Measurements from ENCODE around the gene AQR.
"Not testable (repeated sequence)": the region's sequence is repeated elsewhere in the genome, so short reads cannot be mapped to it uniquely, and the experiment has no call there.

Gene AQR

GRCh38 chr15:34943711-34944110, 25.8 kb downstream of the AQR start:
- TF ChIP-seq CTCF (IDR thresholded peaks at IDR 0.05; ENCODE audit: low read depth, low read length), result no peak
- no peak for DNase-seq (ENCODE audit: low read depth, low spot score)
- in situ Hi-C loops (cut with HindIII; ENCODE audit: low sequenced_read_pairs), result no loop called here

GRCh38 chr15:34943264-34943663, 26.3 kb downstream of the AQR start:
- H3K4me3 ChIP-seq (ENCODE audit: low read depth, low read length); DNase-seq (ENCODE audit: low read depth, low spot score); in situ Hi-C loops (cut with HindIII; ENCODE audit: low sequenced_read_pairs): not testable (repeated sequence)

More at GRCh38 chr15:34943711-34944110, 25.8 kb downstream of the AQR start:
- H3K4me3 ChIP-seq (ENCODE audit: low read depth, low read length), result no peak overlapping the region

GRCh38 chr15:34942363-34942762, 27.2 kb downstream of the AQR start:
- in situ Hi-C loops (cut with HindIII; ENCODE audit: low sequenced_read_pairs), result no loop called here
- DNase-seq (ENCODE audit: low read depth, low spot score), result peak; percentile 84
- no peak overlapping the region for H3K4me3 ChIP-seq (ENCODE audit: low read depth, low read length)
- TF ChIP-seq CTCF (IDR thresholded peaks at IDR 0.05; ENCODE audit: low read depth, low read length), result no peak

- peak; percentile 1 for DNase-seq (ENCODE audit: low read depth, low spot score)
- H3K4me3 ChIP-seq (ENCODE audit: low read depth, low read length), result no peak overlapping the region
- TF ChIP-seq CTCF (IDR thresholded peaks at IDR 0.05; ENCODE audit: low read depth, low read length), result no peak
- in situ Hi-C loops (cut with HindIII; ENCODE audit: low sequenced_read_pairs), result no loop called here
Observed at GRCh38 chr15:34941831-34942230, 27.7 kb downstream of the AQR start.

GRCh38 chr15:34941185-34941698, 28.3 kb downstream of the AQR start:
- no peak for TF ChIP-seq CTCF (IDR thresholded peaks at IDR 0.05; ENCODE audit: low read depth, low read length)
- DNase-seq (ENCODE audit: low read depth, low spot score), result no peak
- H3K4me3 ChIP-seq (ENCODE audit: low read depth, low read length), result no peak overlapping the region
- in situ Hi-C loops (cut with HindIII; ENCODE audit: low sequenced_read_pairs), result no loop called here

GRCh38 chr15:34933432-34933975, 36.0 kb downstream of the AQR start:
- no peak overlapping the region for H3K4me3 ChIP-seq (ENCODE audit: low read depth, low read length)
- DNase-seq (ENCODE audit: low read depth, low spot score), result no peak
- in situ Hi-C loops (cut with HindIII; ENCODE audit: low sequenced_read_pairs), result no loop called here
- no peak for TF ChIP-seq CTCF (IDR thresholded peaks at IDR 0.05; ENCODE audit: low read depth, low read length)

- DNase-seq (ENCODE audit: low read depth, low spot score); in situ Hi-C loops (cut with HindIII; ENCODE audit: low sequenced_read_pairs); H3K4me3 ChIP-seq (ENCODE audit: low read depth, low read length): not testable (repeated sequence)
Observed at GRCh38 chr15:34928349-34928748, 41.2 kb downstream of the AQR start.

- no peak overlapping the region for H3K4me3 ChIP-seq (ENCODE audit: low read depth, low read length)
- in situ Hi-C loops (cut with HindIII; ENCODE audit: low sequenced_read_pairs), result no loop called here
- TF ChIP-seq CTCF (IDR thresholded peaks at IDR 0.05; ENCODE audit: low read depth, low read length), result no peak
- no peak for DNase-seq (ENCODE audit: low read depth, low spot score)
Observed at GRCh38 chr15:34927726-34928125, 41.8 kb downstream of the AQR start.

Measured in astrocyte of the spinal cord (primary cell).